HepG2 (cell line): ENCODE data around the gene WNT7B. TPM values are rescaled to one million over a fixed set of nuclear protein-coding genes. Genes with fewer than 3 reads are reported as not detected.

Source experiments
- ATAC-seq: fragments of 200-7000 bp; cut with Tn5 transposase; 3 replicates; pipeline ENCODE4 v1.9.1; 2020; ENCODE audit warnings: mild to moderate bottlenecking, moderate library complexity
- BruUV-seq: library from RNA; stranded (reverse); fragments of 400-500 nt; replicated peaks from 2 replicates; lab custom pipeline; 2021; lab: Mats Ljungman, UMichigan
- CTCF ChIA-PET: fragments of 300-600 bp; formaldehyde crosslinking; extraction: SDS; loops from one replicate; lab custom pipeline; 2021; ENCODE audit warnings: low total read pairs, inconsistent platforms, low intra/inter-chr PET ratio; lab: Yijun Ruan, JAX
- POLR2A ChIA-PET: fragments of 350-600 bp; sonication (Branson Sonifier 250); formaldehyde crosslinking; loops from one replicate; lab custom pipeline; 2020; ENCODE audit warnings: antibody characterized with exemption, inconsistent platforms; lab: Yijun Ruan, JAX
- DNase-seq: peaks from one replicate; pipeline ENCODE4 v3.0.0-alpha.2; 2015; ENCODE audit warnings: low spot score
- FAIRE-seq: peaks from 3 replicates; lab custom pipeline; 2011; peaks lifted over from hg19 to GRCh38; lab: Jason Lieb, UNC
- H2AFZ ChIP-seq: one replicate; pipeline ENCODE4 v1.6.1; 2011; ENCODE audit warnings: low read length, inconsistent platforms
- H3K27ac ChIP-seq: fragments of 300-600 bp; 3 replicates; pipeline ENCODE4 v1.8.0; 2011; ENCODE audit warnings: mixed run types, mild to moderate bottlenecking, mixed read lengths, low read length, inconsistent platforms; ENCODE audit not compliant: insufficient read depth; ENCODE audit errors: extremely low read length
- H3K27me3 ChIP-seq, 2 experiments: fragments of 200-600 bp in 1 of 2; 2 replicates in 1 of 2; 3 replicates in 1 of 2; pipeline versions ENCODE4 v1.6.0 to v1.8.0; 2011; ENCODE audit warnings: low read length in 2 of 2, mild to moderate bottlenecking in 2 of 2, moderate library complexity in 2 of 2, inconsistent platforms in 1 of 2; ENCODE audit not compliant: insufficient read depth in 2 of 2, control insufficient read depth in 1 of 2
- H3K36me3 ChIP-seq, 2 experiments: fragments of 200-600 bp in 1 of 2; replicated peaks in 1 of 2; 2 replicates in 1 of 2; 3 replicates in 1 of 2; pipeline versions ENCODE4 v1.5.1 to v1.8.0; 2011; ENCODE audit warnings: low read length in 2 of 2, inconsistent platforms in 1 of 2; ENCODE audit not compliant: insufficient read depth in 2 of 2, control insufficient read depth in 1 of 2
- H3K4me1 ChIP-seq: 2 replicates; pipeline ENCODE4 v1.5.1; 2012; ENCODE audit warnings: low read length, inconsistent platforms; ENCODE audit not compliant: insufficient read depth
- H3K4me2 ChIP-seq: 2 replicates; pipeline ENCODE4 v1.6.0; 2011; ENCODE audit warnings: low read depth, low read length, inconsistent platforms
- H3K4me3 ChIP-seq, 3 experiments: fragments of 200-600 bp in 1 of 3; sonication (generic), shearing (Covaris generic) in 1 of 3; replicated peaks in 1 of 3; 2 replicates each; pipeline ENCODE4 v1.5.1; 2011 to 2016; ENCODE audit warnings: low read length in 3 of 3, inconsistent platforms in 2 of 3, low read depth in 2 of 3, mild to moderate bottlenecking in 2 of 3, control low read depth in 1 of 3, mixed read lengths in 1 of 3; ENCODE audit not compliant: insufficient read depth in 1 of 3
- H3K79me2 ChIP-seq: one replicate; pipeline ENCODE4 v1.6.1; 2011; ENCODE audit warnings: low read length, inconsistent platforms; ENCODE audit not compliant: insufficient read depth
- H3K9ac ChIP-seq: 2 replicates; pipeline ENCODE4 v1.6.0; 2011; ENCODE audit warnings: mild to moderate bottlenecking, low read depth, low read length, inconsistent platforms; ENCODE audit not compliant: insufficient read depth
- H3K9me3 ChIP-seq: 2 replicates; pipeline ENCODE4 v1.5.1; 2012; ENCODE audit warnings: mild to moderate bottlenecking, low read length
- H4K20me1 ChIP-seq: 2 replicates; pipeline ENCODE4 v1.6.0; 2011; ENCODE audit warnings: inconsistent platforms, mild to moderate bottlenecking, low read length, moderate library complexity; ENCODE audit not compliant: insufficient read depth
- AHDC1 ChIP-seq: sonication (generic); formaldehyde crosslinking; IDR thresholded peaks from 2 replicates; pipeline ENCODE4 v1.5.1; 2020; ENCODE audit warnings: mild to moderate bottlenecking, missing genetic modification reagents, borderline replicate concordance
- EHMT2 ChIP-seq: fragments of 200-600 bp; sonication (generic); IDR thresholded peaks from 2 replicates; pipeline ENCODE4 v1.7.0; 2017; ENCODE audit warnings: antibody characterized with exemption, low read depth, low read length, borderline replicate concordance
- GPBP1L1 ChIP-seq: sonication (generic); formaldehyde crosslinking; IDR thresholded peaks from 2 replicates; pipeline ENCODE4 v1.5.0; 2020; ENCODE audit warnings: mild to moderate bottlenecking, missing genetic modification reagents
- HOXD1 ChIP-seq: sonication (generic); formaldehyde crosslinking; IDR thresholded peaks from 2 replicates; pipeline ENCODE4 v1.5.0; 2020; ENCODE audit warnings: missing genetic modification reagents
- JUND ChIP-seq: sonication (generic); formaldehyde crosslinking; IDR thresholded peaks from 2 replicates; pipeline ENCODE4 v1.8.0; 2022; ENCODE audit warnings: mild to moderate bottlenecking, missing genetic modification reagents
- KMT2B ChIP-seq: IDR thresholded peaks from 2 replicates; pipeline ENCODE4 v1.6.1; 2016; ENCODE audit warnings: missing genetic modification reagents, missing compliant biosample characterization
- NFATC3 ChIP-seq: sonication (generic); formaldehyde crosslinking; IDR thresholded peaks from 2 replicates; pipeline ENCODE4 v1.5.1; 2020; ENCODE audit warnings: mild to moderate bottlenecking, missing genetic modification reagents
- NR3C1 ChIP-seq: sonication (generic); formaldehyde crosslinking; IDR thresholded peaks from 2 replicates; pipeline ENCODE4 v1.4.0; 2020; ENCODE audit warnings: missing genetic modification reagents
- SNAPC5 ChIP-seq: sonication (generic); formaldehyde crosslinking; IDR thresholded peaks from 2 replicates; pipeline ENCODE4 v1.8.1; 2023; ENCODE audit warnings: mild to moderate bottlenecking, missing genetic modification reagents, borderline replicate concordance
- TCF12 ChIP-seq, 2 experiments: fragments of 450-650 bp in 1 of 2; sonication (generic) in 1 of 2; formaldehyde crosslinking in 1 of 2; IDR thresholded peaks; 2 replicates each; pipeline versions ENCODE4 v1.6.1 to v1.8.0; 2017 to 2022; ENCODE audit warnings: antibody characterized with exemption in 1 of 2, mild to moderate bottlenecking in 1 of 2, missing genetic modification reagents in 1 of 2, moderate library complexity in 1 of 2
- USF2 ChIP-seq, 2 experiments: sonication (generic) in 1 of 2; formaldehyde crosslinking in 1 of 2; IDR thresholded peaks; 2 replicates each; pipeline versions ENCODE4 v1.5.1 to v1.6.1; 2011 to 2020; ENCODE audit warnings: borderline replicate concordance in 1 of 2, low read depth in 1 of 2, low read length in 1 of 2, mild to moderate bottlenecking in 1 of 2, missing genetic modification reagents in 1 of 2, moderate library complexity in 1 of 2
- WGBS: methylation state at CpG from one replicate; pipeline ENCODE4 v1.1.6; 2017; ENCODE audit warnings: low lambda C conversion rate; 5-methylcytosine and 5-hydroxymethylcytosine counted together
- in situ Hi-C: cut with HindIII; loops from 2 replicates; pipeline ENCODE4 v1.10.0; 2017; ENCODE audit warnings: low pct_unique_long_range_greater_than_20kb; ENCODE audit not compliant: extremely low pct_ligation_motif_present
- intact Hi-C: fragments of 100-400 bp; cut with micrococcal nuclease; formaldehyde crosslinking; loops from one replicate; pipeline ENCODE4 v1.10.0; 2022; ENCODE audit not compliant: unreplicated experiment
- polyA plus RNA-seq, 8 experiments: library from polyadenylated mRNA; depleted of rRNA in 3 of 8; stranded (reverse) in 7 of 8; unstranded in 1 of 8; fragments of >200 nt; fragmentation: Illumina TruSeq in 4 of 8; extraction: Trizol in 4 of 8; gene quantifications; 2 replicates each; pipeline versions ENCODE4 v1.2.1 to v1.2.3, GENCODE V29; 2011 to 2016; ENCODE audit warnings: low read depth in 4 of 8, missing spikeins in 1 of 8, mixed read lengths in 1 of 8; ENCODE audit not compliant: insufficient read depth in 1 of 8
- total RNA-seq, 5 experiments: library from RNA; depleted of rRNA; stranded (reverse); fragments of >200 nt; fragmentation: Illumina TruSeq; extraction: Trizol; gene quantifications; 2 replicates each; pipeline ENCODE4 v1.2.3, GENCODE V29; 2016; ENCODE audit warnings: low read depth in 1 of 5

The WNT7B gene
- total and polyA plus RNA-seq, 2 of the 13 experiments (the other 11 are each of a cell fraction or from before 2014, with no cell fraction given): 0.09 TPM; not detected in 1

- Histone ChIP-seq H3K4me2 (no peak overlapping the region), H3K36me3 (no peaks in the 10 kb centered on the region), H3K27ac (no peak overlapping the region), H3K9ac (no peak overlapping the region), H2AFZ (no peak overlapping the region), H3K4me3 (no peak overlapping the region), H3K79me2 (no peaks in the 10 kb centered on the region), H4K20me1 (no peaks in the 10 kb centered on the region)
- POLR2A ChIA-PET: no interaction called here
- no peak for ATAC-seq
- FAIRE-seq: no peak
- WGBS: 43% methylated on average over 4 of the region's 7 CpGs
- intact Hi-C loops: no loop called here
- TF ChIP-seq HOXD1 (no peak), TCF12 (IDR thresholded peaks at IDR 0.05) (no peak), TCF12 (CRISPR knock-in tag; IDR thresholded peaks at IDR 0.05) (no peak), NR3C1 (no peak), EHMT2 (no peak), KMT2B (no peak), JUND (CRISPR knock-in tag) (no peak), AHDC1 (CRISPR knock-in tag) (no peak), GPBP1L1 (no peak), NFATC3 (CRISPR knock-in tag) (no peak), USF2 (IDR thresholded peaks at IDR 0.05; ENCODE audit: low read depth, low read length) (no peak), USF2 (CRISPR knock-in tag; IDR thresholded peaks at IDR 0.05; ENCODE audit: borderline replicate concordance) (no peak), SNAPC5 (CRISPR knock-in tag) (no peak)
- TF ChIP-seq, all 625 proteins: peak for 0
- CTCF ChIA-PET: no interaction called here
- no peak for DNase-seq
- H3K27me3 ChIP-seq: peaks cover 9 to 55% of the 10 kb centered on the region in 2 experiments
- H3K4me1 ChIP-seq: peaks cover 5% of the 10 kb centered on the region; the same call in 1 of the 2 replicates
- no peaks in the 10 kb centered on the region for H3K9me3 ChIP-seq
- BruUV-seq: no TSS peak
- in situ Hi-C loops: no loop called here
Measured at GRCh38 chr22:45916515-45916914, 60.4 kb downstream of the WNT7B start.
